Subcutaneous adipose tissue (tissue), 4 donors: Measurements from ENCODE around the gene MFN2. TPM values are rescaled to one million over a fixed set of nuclear protein-coding genes. Genes with fewer than 3 reads are reported as not detected.

Experiments
- total RNA-seq, 4 donors: library from RNA; depleted of rRNA; stranded (reverse); fragments of >200 nt; gene quantifications; one replicate each; pipeline ENCODE4 v1.1.0, GENCODE V29; 2016
- TF ChIP-seq, protein P1 (sequence below): fragments of 450-650 bp; IDR thresholded peaks from one replicate; pipeline ENCODE4 v1.5.1; 2016; ENCODE audit warnings: low read depth, mild to moderate bottlenecking, control low read depth, antibody characterized with exemption, moderate library complexity

The MFN2 gene
- total RNA-seq, 4 donors from 2014 or later, result 46.5 to 69.9 (median 48.8) TPM

DNA sequence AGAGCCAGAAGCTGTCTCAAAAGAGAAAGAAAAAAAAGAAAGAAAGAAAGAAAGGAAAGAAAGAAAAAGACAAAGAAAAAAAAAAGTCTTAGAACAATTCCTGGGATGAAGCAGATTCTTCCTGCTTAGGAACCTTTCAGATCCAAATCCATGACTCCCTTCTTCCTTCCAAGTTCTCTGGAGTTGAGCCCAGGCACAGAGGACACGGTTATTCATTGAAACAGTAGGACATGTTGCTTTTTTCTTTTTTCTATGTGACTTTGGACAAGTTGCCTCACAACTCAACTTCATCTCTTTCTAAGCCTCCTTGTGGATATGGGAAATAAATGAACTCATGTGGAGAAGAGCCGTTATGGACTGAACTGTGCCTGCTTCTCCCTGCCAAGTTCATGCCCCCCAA, 68.1 kb downstream of the MFN2 start:
- TF ChIP-seq, protein P1, sequence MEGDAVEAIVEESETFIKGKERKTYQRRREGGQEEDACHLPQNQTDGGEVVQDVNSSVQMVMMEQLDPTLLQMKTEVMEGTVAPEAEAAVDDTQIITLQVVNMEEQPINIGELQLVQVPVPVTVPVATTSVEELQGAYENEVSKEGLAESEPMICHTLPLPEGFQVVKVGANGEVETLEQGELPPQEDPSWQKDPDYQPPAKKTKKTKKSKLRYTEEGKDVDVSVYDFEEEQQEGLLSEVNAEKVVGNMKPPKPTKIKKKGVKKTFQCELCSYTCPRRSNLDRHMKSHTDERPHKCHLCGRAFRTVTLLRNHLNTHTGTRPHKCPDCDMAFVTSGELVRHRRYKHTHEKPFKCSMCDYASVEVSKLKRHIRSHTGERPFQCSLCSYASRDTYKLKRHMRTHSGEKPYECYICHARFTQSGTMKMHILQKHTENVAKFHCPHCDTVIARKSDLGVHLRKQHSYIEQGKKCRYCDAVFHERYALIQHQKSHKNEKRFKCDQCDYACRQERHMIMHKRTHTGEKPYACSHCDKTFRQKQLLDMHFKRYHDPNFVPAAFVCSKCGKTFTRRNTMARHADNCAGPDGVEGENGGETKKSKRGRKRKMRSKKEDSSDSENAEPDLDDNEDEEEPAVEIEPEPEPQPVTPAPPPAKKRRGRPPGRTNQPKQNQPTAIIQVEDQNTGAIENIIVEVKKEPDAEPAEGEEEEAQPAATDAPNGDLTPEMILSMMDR, result no peak

DNA sequence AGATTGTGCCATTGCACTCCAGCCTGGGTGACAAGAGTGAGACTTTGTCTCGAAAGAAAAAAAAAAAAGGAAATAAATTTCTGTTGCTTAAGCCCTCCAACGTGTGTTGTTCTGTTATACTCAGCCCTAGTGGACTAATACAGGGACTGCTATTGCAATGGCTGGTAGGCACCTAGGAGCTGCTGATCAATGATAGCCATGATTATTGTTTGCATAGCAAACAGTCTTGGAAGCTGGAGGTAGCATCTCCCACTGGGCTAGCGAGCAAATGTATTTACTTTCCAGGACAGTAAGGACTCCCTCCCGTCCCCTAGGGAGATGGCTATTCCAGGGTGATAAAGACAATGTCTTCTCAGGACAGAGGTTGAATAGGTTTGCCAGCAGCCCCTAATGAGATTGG, 69.4 kb downstream of the MFN2 start:
- TF ChIP-seq, protein P1, result no peak

DNA sequence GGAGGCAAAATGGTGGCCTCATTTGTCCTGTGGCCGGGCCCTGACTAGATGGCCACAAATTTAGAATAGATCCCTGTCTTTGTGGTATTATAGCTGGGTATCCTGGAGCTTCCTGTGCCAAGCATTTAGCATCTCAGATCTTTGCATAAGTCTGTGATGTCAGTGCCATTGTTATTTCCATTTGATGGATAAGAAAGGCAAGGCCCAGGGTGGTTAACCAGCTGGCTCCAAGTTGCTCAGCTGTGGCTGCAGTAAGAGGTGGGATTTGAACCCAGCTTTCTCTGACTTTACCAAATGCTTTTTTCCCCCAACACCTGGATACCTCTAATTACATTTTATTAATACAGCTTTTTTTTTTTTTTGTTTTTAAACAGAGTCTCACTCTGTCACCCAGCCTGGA, 71.1 kb downstream of the MFN2 start:
- TF ChIP-seq, protein P1, result no peak

DNA sequence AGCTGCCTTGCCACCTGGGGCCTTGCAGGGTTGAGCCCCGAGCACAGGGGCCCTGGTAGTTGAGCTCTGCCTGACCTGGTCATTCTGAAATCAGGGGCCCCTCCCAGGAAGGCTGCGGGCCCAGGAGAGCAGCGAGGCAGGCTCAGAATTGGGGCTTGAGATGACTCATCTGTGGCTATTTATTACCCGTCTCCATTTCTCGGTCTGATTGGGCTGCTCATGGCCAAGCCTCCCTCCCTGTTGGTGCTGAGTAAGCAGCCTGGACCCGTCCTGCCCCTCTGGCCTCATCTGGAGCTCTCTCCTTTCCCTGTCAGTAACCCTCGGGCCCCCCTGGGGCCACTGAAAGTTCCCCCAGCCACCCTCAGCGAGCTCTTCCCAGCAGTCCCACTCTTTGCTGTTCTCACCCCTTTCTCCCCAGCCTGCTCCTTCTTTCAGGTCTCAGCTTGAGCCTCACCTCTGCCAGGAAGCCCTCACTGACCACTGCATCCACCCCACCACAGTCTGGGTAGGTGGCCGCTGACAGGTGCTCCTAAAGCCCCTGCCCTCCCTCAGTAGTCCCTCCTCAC, 71.8 kb downstream of the MFN2 start:
- TF ChIP-seq, protein P1, result no peak

DNA sequence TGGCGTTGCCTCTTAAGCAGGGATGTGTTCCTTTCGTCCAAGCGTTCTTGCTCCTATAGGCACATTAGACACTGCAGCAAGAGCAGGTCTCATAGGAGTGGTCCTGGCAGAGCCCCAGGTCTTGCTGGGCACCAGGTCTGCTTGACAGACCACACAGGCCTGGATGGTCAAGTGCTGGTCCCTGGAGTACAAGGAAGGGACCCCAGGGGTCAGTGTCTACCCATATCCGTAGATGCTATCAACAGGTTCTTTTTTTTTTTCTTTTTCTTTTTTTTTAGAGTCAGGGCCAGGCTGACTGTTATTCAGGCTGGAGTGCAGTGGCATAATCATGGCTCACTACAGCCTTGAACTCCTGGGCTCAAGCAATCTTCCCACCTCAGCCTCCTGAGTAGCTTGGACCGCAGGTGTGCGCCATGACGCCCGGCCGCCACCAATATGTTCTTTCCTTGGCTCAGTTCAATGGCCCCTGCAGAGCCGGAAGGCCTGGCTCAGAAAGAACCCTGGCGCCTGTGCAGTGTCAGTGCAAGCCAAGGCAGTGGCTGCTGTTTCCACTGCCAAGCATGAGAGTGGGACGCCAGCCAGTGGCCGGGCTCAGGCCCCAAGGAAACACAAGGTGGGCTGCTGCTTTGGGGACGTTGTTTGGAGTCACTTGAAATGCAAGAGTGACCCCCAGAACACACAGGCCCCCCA, 72.9 kb downstream of the MFN2 start:
- TF ChIP-seq, protein P1, result no peak

DNA sequence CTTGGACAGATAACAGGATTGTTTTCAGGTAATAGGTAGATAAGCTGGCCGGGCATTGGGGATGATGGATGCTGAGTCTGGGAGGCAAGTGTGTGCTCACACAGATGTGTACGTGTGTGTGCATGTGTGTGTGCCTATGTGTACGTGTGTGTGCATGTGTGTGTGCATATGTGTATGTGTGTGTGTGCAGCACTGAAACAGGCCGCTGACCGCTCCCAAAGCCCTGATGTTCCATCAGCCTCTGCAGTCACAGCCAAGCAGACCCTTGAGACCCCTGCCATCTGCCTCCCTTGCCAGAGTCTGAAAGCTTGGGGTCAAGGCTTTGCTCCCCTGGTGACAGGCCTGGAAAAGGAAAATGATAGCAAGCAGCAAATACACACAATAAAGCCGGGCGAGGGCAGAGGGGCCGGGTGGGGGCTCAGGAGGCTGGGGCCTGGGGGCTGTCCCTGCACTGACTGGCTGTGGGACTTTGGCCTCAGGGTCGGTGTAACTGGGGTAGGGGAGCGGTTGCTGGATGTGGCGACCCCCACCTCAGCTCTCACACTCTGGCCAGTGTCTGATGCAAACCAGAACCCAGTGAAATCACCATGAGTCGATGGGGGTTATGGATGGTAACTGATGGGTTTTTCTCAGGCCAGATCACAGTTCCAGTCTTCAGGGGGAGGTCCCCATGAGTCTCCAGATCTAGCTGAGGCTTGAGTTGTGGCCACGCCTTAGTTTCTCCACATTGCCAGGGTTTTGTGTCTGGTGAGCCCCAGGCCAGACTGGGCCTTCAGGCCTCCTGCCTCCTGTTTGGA, 73.7 kb downstream of the MFN2 start:
- TF ChIP-seq, protein P1, result no peak

DNA sequence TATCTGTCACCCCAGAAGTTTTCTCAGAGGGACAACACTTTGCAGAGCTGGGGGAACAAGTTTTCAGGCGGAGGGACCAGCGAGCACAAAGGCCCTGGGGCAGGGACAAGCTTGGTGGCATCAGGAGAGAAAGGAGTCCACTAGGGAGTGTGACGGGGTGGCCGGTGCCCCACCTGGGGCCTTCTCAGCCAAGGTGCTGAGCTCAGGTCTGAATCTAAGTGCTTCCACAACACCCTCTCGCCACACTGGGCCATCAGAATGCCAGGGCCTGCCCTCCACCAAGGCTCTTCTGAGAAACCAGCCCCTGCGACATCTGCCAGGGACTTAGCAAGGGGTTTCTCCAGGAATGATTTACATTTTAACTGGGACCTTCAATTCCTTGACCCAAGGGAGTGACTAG, 75.0 kb downstream of the MFN2 start:
- TF ChIP-seq, protein P1, result no peak
